HepG2 (cell line): Measurements from ENCODE around the gene STRN4. TPM values are rescaled to one million over a fixed set of nuclear protein-coding genes. Genes with fewer than 3 reads are reported as not detected.
A peak's percentile ranks its signal among the peaks of the same experiment; 100 is the strongest.

Experiments
- POLR2A ChIP-seq, 2 experiments: IDR thresholded peaks; 2 replicates each; pipeline ENCODE4 v1.6.1; 2011; ENCODE audit warnings: low read depth in 2 of 2, low read length in 2 of 2, mild to moderate bottlenecking in 1 of 2, moderate library complexity in 1 of 2; ENCODE audit not compliant: insufficient read depth in 1 of 2
- SMAD1 ChIP-seq: sonication (generic); formaldehyde crosslinking; IDR thresholded peaks from 2 replicates; pipeline ENCODE4 v1.4.0; 2020; ENCODE audit warnings: missing genetic modification reagents, low read depth, mild to moderate bottlenecking, borderline replicate concordance
- SSRP1 ChIP-seq: IDR thresholded peaks from 2 replicates; pipeline ENCODE4 v1.6.1; 2016; ENCODE audit warnings: control low read depth
- TFAP4 ChIP-seq: sonication (generic); IDR thresholded peaks from 2 replicates; pipeline ENCODE4 v1.6.1; 2016; ENCODE audit warnings: low read depth, borderline replicate concordance
- ZNF687 ChIP-seq: sonication (generic); formaldehyde crosslinking; IDR thresholded peaks from 2 replicates; pipeline ENCODE4 v1.5.1; 2020; ENCODE audit warnings: mild to moderate bottlenecking, missing genetic modification reagents, moderate library complexity
- ZNF747 ChIP-seq: sonication (generic); formaldehyde crosslinking; IDR thresholded peaks from 2 replicates; pipeline ENCODE4 v1.8.1; 2023; ENCODE audit warnings: missing genetic modification reagents, mild to moderate bottlenecking, borderline replicate concordance
- ZNF800 ChIP-seq: sonication (generic); formaldehyde crosslinking; IDR thresholded peaks from 2 replicates; pipeline ENCODE4 v1.4.0; 2020; ENCODE audit warnings: missing genetic modification reagents
- ZSCAN31 ChIP-seq: sonication (generic); formaldehyde crosslinking; IDR thresholded peaks from 2 replicates; pipeline ENCODE4 v1.5.0; 2020; ENCODE audit warnings: low read depth, mild to moderate bottlenecking, missing genetic modification reagents
- polyA plus RNA-seq, 8 experiments: library from polyadenylated mRNA; depleted of rRNA in 3 of 8; stranded (reverse) in 7 of 8; unstranded in 1 of 8; fragments of >200 nt; fragmentation: Illumina TruSeq in 4 of 8; extraction: Trizol in 4 of 8; gene quantifications; 2 replicates each; pipeline versions ENCODE4 v1.2.1 to v1.2.3, GENCODE V29; 2011 to 2016; ENCODE audit warnings: low read depth in 4 of 8, missing spikeins in 1 of 8, mixed read lengths in 1 of 8; ENCODE audit not compliant: insufficient read depth in 1 of 8
- total RNA-seq, 5 experiments: library from RNA; depleted of rRNA; stranded (reverse); fragments of >200 nt; fragmentation: Illumina TruSeq; extraction: Trizol; gene quantifications; 2 replicates each; pipeline ENCODE4 v1.2.3, GENCODE V29; 2016; ENCODE audit warnings: low read depth in 1 of 5
- TF ChIP-seq, protein P1 (sequence below): sonication (generic); formaldehyde crosslinking; conservative IDR thresholded peaks from 2 replicates; pipeline ENCODE4 v1.4.0; 2020; ENCODE audit warnings: missing genetic modification reagents

The STRN4 gene
- total and polyA plus RNA-seq, 2 of the 13 experiments (the other 11 are each of a cell fraction or from before 2014, with no cell fraction given) = 43.1 to 57.3 TPM

DNA sequence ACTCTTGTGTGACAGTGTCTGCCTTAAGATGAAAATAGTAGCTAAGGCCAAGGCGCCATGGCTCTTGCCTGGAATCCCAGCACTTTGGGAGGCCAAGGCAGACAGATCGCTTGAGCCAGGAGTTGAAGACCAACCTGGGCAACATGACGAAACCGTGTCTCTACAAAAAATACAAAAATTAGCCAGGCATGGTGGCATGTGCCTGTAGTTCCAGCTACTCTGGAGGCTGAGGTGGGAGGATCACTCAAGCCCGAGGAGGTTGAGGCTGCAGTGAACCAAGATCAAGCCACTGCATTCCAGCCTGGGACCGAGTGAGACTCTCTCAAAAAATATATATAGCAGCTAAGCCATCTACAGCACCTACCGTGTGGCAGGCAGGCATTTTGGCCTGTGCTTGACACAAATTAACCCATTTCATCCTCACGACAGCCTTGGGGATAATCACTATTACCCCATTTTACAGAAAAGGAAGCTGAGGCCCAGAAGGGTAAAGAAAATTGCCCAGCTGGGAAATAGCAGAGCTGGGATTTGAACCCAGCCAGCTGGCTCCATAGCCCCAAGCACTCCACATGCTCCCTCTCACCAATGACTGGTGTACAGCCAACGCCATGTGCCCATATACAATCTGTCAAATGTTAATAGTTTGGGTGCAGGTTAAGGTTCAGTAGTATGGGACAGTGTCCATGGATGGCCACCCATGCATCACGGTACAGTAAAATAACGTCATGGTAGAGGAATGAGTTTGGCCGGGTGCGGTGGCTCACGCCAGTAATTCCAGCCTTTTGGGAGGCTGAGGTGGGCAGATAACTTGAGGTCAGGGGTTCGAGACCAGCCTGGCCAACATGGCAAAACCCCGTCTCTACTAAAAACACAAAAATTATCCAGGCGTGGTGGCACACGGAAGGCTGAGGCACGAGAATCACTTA, 39.1 kb upstream of the STRN4 start (continued):
- TF ChIP-seq TFAP4 (peak; percentile 8; the same call in 1 of the 2 replicates), POLR2A (IDR thresholded peaks at IDR 0.05; ENCODE audit: insufficient read depth in 1 of 2, low read depth in 2 of 2, low read length in 2 of 2) (0 out of 4 replicates have a peak, but pooled peaks of 1 of the 2 experiments have one; percentile 11), ZNF747 (CRISPR knock-in tag) (0 out of 2 replicates have a peak, but pooled peaks have one; percentile 42), SMAD1 (CRISPR knock-in tag) (no peak), ZSCAN31 (peak; percentile 50; the same call in 1 of the 2 replicates), ZNF800 (CRISPR knock-in tag) (0 out of 2 replicates have a peak, but pooled peaks have one; percentile 7), ZNF687 (CRISPR knock-in tag) (no peak), SSRP1 (CRISPR knock-in tag) (peak; percentile 29; the same call in 1 of the 2 replicates)
- TF ChIP-seq, protein P1, sequence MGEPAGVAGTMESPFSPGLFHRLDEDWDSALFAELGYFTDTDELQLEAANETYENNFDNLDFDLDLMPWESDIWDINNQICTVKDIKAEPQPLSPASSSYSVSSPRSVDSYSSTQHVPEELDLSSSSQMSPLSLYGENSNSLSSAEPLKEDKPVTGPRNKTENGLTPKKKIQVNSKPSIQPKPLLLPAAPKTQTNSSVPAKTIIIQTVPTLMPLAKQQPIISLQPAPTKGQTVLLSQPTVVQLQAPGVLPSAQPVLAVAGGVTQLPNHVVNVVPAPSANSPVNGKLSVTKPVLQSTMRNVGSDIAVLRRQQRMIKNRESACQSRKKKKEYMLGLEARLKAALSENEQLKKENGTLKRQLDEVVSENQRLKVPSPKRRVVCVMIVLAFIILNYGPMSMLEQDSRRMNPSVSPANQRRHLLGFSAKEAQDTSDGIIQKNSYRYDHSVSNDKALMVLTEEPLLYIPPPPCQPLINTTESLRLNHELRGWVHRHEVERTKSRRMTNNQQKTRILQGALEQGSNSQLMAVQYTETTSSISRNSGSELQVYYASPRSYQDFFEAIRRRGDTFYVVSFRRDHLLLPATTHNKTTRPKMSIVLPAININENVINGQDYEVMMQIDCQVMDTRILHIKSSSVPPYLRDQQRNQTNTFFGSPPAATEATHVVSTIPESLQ (CRISPR knock-in tag) = no peak
